K562 (cell line): Measurements from ENCODE around the gene JAK3. TPM values are rescaled to one million over a fixed set of nuclear protein-coding genes. Genes with fewer than 3 reads are reported as not detected.

Experiments used
- ATAC-seq: fragments of 200-7000 bp; cut with Tn5 transposase; 3 replicates; pipeline ENCODE4 v1.9.1; 2020; ENCODE audit warnings: moderate library complexity
- BruUV-seq: library from RNA; stranded (reverse); fragments of 400-500 nt; replicated peaks from 2 replicates; lab custom pipeline; 2021; lab: Mats Ljungman, UMichigan
- CTCF ChIA-PET: fragments of 300-600 bp; formaldehyde crosslinking; extraction: SDS; loops from one replicate; lab custom pipeline; 2021; ENCODE audit warnings: low intra/inter-chr PET ratio; lab: Yijun Ruan, JAX
- POLR2A ChIA-PET: fragments of 300-600, 350-650 bp; sonication (Branson Sonifier 250); formaldehyde crosslinking; extraction: SDS; loops from one replicate; lab custom pipeline; 2021; ENCODE audit warnings: antibody characterized with exemption, inconsistent platforms; lab: Yijun Ruan, JAX
- DNase-seq, 4 experiments: peaks; one replicate each; pipeline versions ENCODE4 v3.0.0 to v3.0.0-alpha.2; 2011 to 2018; ENCODE audit warnings: low spot score in 3 of 4, mixed read lengths in 3 of 4; ENCODE audit errors: extremely low read depth in 1 of 4
- FAIRE-seq: peaks from 2 replicates; lab custom pipeline; 2011; peaks lifted over from hg19 to GRCh38; lab: Jason Lieb, UNC
- H2AFZ ChIP-seq: 2 replicates; pipeline ENCODE4 v1.6.0; 2011; ENCODE audit warnings: low read depth, low read length, control low read depth, inconsistent platforms
- H3K27ac ChIP-seq: fragments of 200-600 bp; 3 replicates; pipeline ENCODE4 v1.8.0; 2011; ENCODE audit warnings: low read depth, mild to moderate bottlenecking, control low read depth, inconsistent platforms, low read length, moderate library complexity, mixed read lengths; ENCODE audit errors: extremely low read depth
- H3K27me3 ChIP-seq, 2 experiments: fragments of 300-600 bp in 1 of 2; 2 replicates in 1 of 2; 3 replicates in 1 of 2; pipeline versions ENCODE4 v1.6.0 to v1.8.0; 2011; ENCODE audit warnings: inconsistent platforms in 2 of 2, low read length in 2 of 2, mild to moderate bottlenecking in 1 of 2, mixed read lengths in 1 of 2, moderate library complexity in 1 of 2; ENCODE audit not compliant: control insufficient read depth in 2 of 2, insufficient read depth in 2 of 2
- H3K36me3 ChIP-seq: fragments of 300-600 bp; 3 replicates; pipeline ENCODE4 v1.8.0; 2011; ENCODE audit warnings: mild to moderate bottlenecking, low read length, inconsistent platforms; ENCODE audit not compliant: control insufficient read depth, insufficient read depth
- H3K4me1 ChIP-seq, 2 experiments: fragments of 200-600 bp in 1 of 2; replicated peaks in 1 of 2; 2 replicates in 1 of 2; 3 replicates in 1 of 2; pipeline versions ENCODE4 v1.5.1 to v1.8.0; 2011; ENCODE audit warnings: inconsistent platforms in 2 of 2, low read length in 2 of 2, mild to moderate bottlenecking in 1 of 2, mixed read lengths in 1 of 2, moderate library complexity in 1 of 2; ENCODE audit not compliant: control insufficient read depth in 2 of 2, insufficient read depth in 2 of 2
- H3K4me2 ChIP-seq: 2 replicates; pipeline ENCODE4 v1.6.1; 2011; ENCODE audit warnings: low read length, control low read depth, inconsistent platforms, mixed read lengths; ENCODE audit not compliant: insufficient read depth
- H3K4me3 ChIP-seq: fragments of 200-600 bp; sonication (generic), shearing (Covaris generic); 2 replicates; pipeline ENCODE4 v1.5.1; 2016; ENCODE audit warnings: control low read depth, inconsistent platforms
- H3K79me2 ChIP-seq: fragments of 200-600 bp; 3 replicates; pipeline ENCODE4 v1.8.0; 2011; ENCODE audit warnings: low read length, inconsistent platforms; ENCODE audit not compliant: control insufficient read depth, insufficient read depth
- H3K9ac ChIP-seq, 2 experiments: 2 replicates each; pipeline versions ENCODE4 v1.6.0 to v1.6.1; 2011; ENCODE audit warnings: low read depth in 2 of 2, low read length in 2 of 2, control low read depth in 1 of 2, inconsistent platforms in 1 of 2, mild to moderate bottlenecking in 1 of 2, mixed read lengths in 1 of 2; ENCODE audit not compliant: insufficient read depth in 1 of 2
- H3K9me1 ChIP-seq: one replicate; pipeline ENCODE4 v1.6.0; 2011; ENCODE audit warnings: inconsistent platforms, mild to moderate bottlenecking, low read length, moderate library complexity; ENCODE audit not compliant: control insufficient read depth, insufficient read depth
- H3K9me3 ChIP-seq: replicated peaks from 2 replicates; pipeline ENCODE4 v1.5.1; 2011; ENCODE audit warnings: low read depth, low read length, inconsistent platforms; ENCODE audit not compliant: control insufficient read depth, insufficient read depth
- H4K20me1 ChIP-seq: replicated peaks from 2 replicates; pipeline ENCODE4 v1.6.1; 2011; ENCODE audit warnings: low read length, inconsistent platforms, mixed read lengths; ENCODE audit not compliant: control insufficient read depth, insufficient read depth
- ETS1 ChIP-seq: conservative IDR thresholded peaks from 2 replicates; pipeline ENCODE4 v1.6.1; 2011; ENCODE audit warnings: low read depth, mild to moderate bottlenecking, low read length; ENCODE audit not compliant: control insufficient read depth
- ETS2 ChIP-seq: IDR thresholded peaks from 2 replicates; pipeline ENCODE4 v1.6.1; 2016; ENCODE audit warnings: borderline replicate concordance, missing genetic modification characterization, mild to moderate bottlenecking, moderate library complexity, missing compliant biosample characterization; ENCODE audit not compliant: poor library complexity, severe bottlenecking
- HNRNPLL ChIP-seq: fragments of 200-400 bp; formaldehyde crosslinking; IDR thresholded peaks from 2 replicates; pipeline ENCODE4 v1.6.1; 2017; ENCODE audit warnings: low read length, low read depth, mild to moderate bottlenecking; ENCODE audit not compliant: poor library complexity, severe bottlenecking
- HNRNPUL1 ChIP-seq: fragments of 200-400 bp; formaldehyde crosslinking; IDR thresholded peaks from 2 replicates; pipeline ENCODE4 v1.6.1; 2017; ENCODE audit warnings: low read length
- IRF1 ChIP-seq: sonication (generic); formaldehyde crosslinking; IDR thresholded peaks from 2 replicates; pipeline ENCODE4 v1.8.0; 2022; ENCODE audit warnings: missing genetic modification reagents, mild to moderate bottlenecking, borderline replicate concordance
- KDM1A ChIP-seq, 2 experiments: fragments of 450-650 bp; IDR thresholded peaks; 2 replicates each; pipeline ENCODE4 v1.6.1; 2016; ENCODE audit warnings: mild to moderate bottlenecking in 2 of 2
- RBM34 ChIP-seq: fragments of 200-400 bp; formaldehyde crosslinking; IDR thresholded peaks from 2 replicates; pipeline ENCODE4 v1.6.1; 2018; ENCODE audit warnings: low read length, borderline replicate concordance; ENCODE audit not compliant: insufficient read depth
- SETDB1 ChIP-seq: IDR thresholded peaks from one replicate; pipeline ENCODE4 v1.6.1; 2012; ENCODE audit warnings: low read length, control low read depth, inconsistent platforms
- U2AF1 ChIP-seq: fragments of 200-400 bp; formaldehyde crosslinking; optimal IDR thresholded peaks from 2 replicates; pipeline ENCODE3; 2017; ENCODE audit warnings: mild to moderate bottlenecking, low read depth, low read length, moderate library complexity
- ZBTB33 ChIP-seq: sonication (generic); formaldehyde crosslinking; IDR thresholded peaks from 2 replicates; pipeline ENCODE4 v1.8.1; 2023; ENCODE audit warnings: mild to moderate bottlenecking, missing genetic modification reagents
- ZBTB43 ChIP-seq: sonication (generic); formaldehyde crosslinking; IDR thresholded peaks from 2 replicates; pipeline ENCODE4 v1.8.0; 2023; ENCODE audit warnings: mild to moderate bottlenecking, missing genetic modification reagents
- ZNF121 ChIP-seq: sonication (generic); formaldehyde crosslinking; conservative IDR thresholded peaks from 2 replicates; pipeline ENCODE4 v1.8.0; 2022; ENCODE audit warnings: missing genetic modification reagents
- ZNF174 ChIP-seq: fragments of 250-450 bp; sonication (Bioruptor Pico); IDR thresholded peaks from 2 replicates; pipeline ENCODE4 v1.4.0; 2020; ENCODE audit warnings: mild to moderate bottlenecking
- ZNF76 ChIP-seq: fragments of 250-450 bp; sonication (Bioruptor Pico); IDR thresholded peaks from 2 replicates; pipeline ENCODE4 v1.4.0; 2020; ENCODE audit warnings: mild to moderate bottlenecking, moderate library complexity, borderline replicate concordance
- WGBS: fragments of 100-300 bp; shearing (Covaris generic); methylation state at CpG from one replicate; pipeline ENCODE4 v1.1.6; 2016; ENCODE audit warnings: low coverage, mixed read lengths; ENCODE audit not compliant: insufficient coverage; ENCODE audit errors: missing lambda C conversion rate; 5-methylcytosine and 5-hydroxymethylcytosine counted together
- in situ Hi-C: fragments of 300-500 bp; cut with MboI; formaldehyde crosslinking; loops from 4 replicates; pipeline ENCODE4 v1.15.0; 2018; ENCODE audit warnings: inconsistent platforms, mixed read lengths
- intact Hi-C: fragments of 100-400 bp; cut with micrococcal nuclease; formaldehyde crosslinking; loops from 2 replicates; pipeline ENCODE4 v1.14.2; 2022
- polyA plus RNA-seq, 8 experiments: library from polyadenylated mRNA; depleted of rRNA in 4 of 8; stranded (reverse) in 5 of 8; unstranded in 3 of 8; fragments of >200 nt; fragmentation: Nextera tagmentation in 2 of 8; fragmentation: Illumina TruSeq in 1 of 8; extraction: Ambion mirVana in 2 of 8; extraction: Trizol in 1 of 8; gene quantifications; 2 replicates each; pipeline versions ENCODE4 v1.2.1 to v1.2.3, GENCODE V29; 2011 to 2014; ENCODE audit warnings: inconsistent platforms in 1 of 8, missing spikeins in 1 of 8
- total RNA-seq, 7 experiments: library from RNA; depleted of rRNA in 6 of 7; stranded (reverse); fragments of >200 nt in 6 of 7; fragmentation: Illumina TruSeq in 2 of 7; extraction: Trizol in 2 of 7; gene quantifications; 2 replicates each; pipeline versions ENCODE4 v1.2.1 to v1.2.3, GENCODE V29; 2011 to 2021; ENCODE audit warnings: low replicate concordance in 1 of 7

JAK3 gene
- total and polyA plus RNA-seq, 9 of the 15 experiments (the other 6 are each of a cell fraction or from before 2014, with no cell fraction given) = 0.01 to 0.18 (median 0.07) TPM; not detected in 1

- no peak for TF ChIP-seq KDM1A (IDR thresholded peaks at IDR 0.05)
- TF ChIP-seq U2AF1 = no peak
- no peak for TF ChIP-seq ZBTB33 (CRISPR knock-in tag)
- TF ChIP-seq ETS2 (tag) = no peak
Observed at GRCh38 chr19:17866964-17867486, 19.2 kb upstream of the JAK3 start (continued).

GRCh38 chr19:17866312-17866963 is 18.7 kb upstream of the JAK3 start:
- intact Hi-C loops = loop anchor here (10.0 kb wide), 1 partner anchor 188 kb away; no protein-coding TSS in a partner anchor
- H3K4me1 ChIP-seq = peaks cover 17 to 53% of the 10 kb centered on the region in 2 experiments; a peak in 4 of 5 replicates
- no peak overlapping the region for H3K4me3 ChIP-seq
- FAIRE-seq = no peak
- H3K9me1 ChIP-seq = peaks cover 3% of the 10 kb centered on the region
- ATAC-seq = no peak
- no peaks in the 10 kb centered on the region for H3K9me3 ChIP-seq
- H3K27ac ChIP-seq = no peak overlapping the region
- DNase-seq = no peak
- in situ Hi-C loops = loop anchor here (5.0 kb wide), 1 partner anchor 61 kb away; no protein-coding TSS in a partner anchor
- BruUV-seq = no TSS peak
- H2AFZ ChIP-seq = 0 out of 2 replicates have a peak overlapping the region, but pooled peaks have one; percentile 1
- POLR2A ChIA-PET = interaction anchor here (0.7 to 4.2 kb wide), 7 partner anchors 14 to 436 kb away, joined by 3 to 42 read pairs (median 4); partner anchors contain the start of gene CCDC124
- no peak overlapping the region for H3K4me2 ChIP-seq
- peak overlapping the region in 1 of 2 experiments; percentile 84; a peak in 1 of 4 replicates for H3K9ac ChIP-seq
- H3K79me2 ChIP-seq = peaks cover 21% of the 10 kb centered on the region
- H3K36me3 ChIP-seq = peaks cover 33% of the 10 kb centered on the region
- WGBS = 57% methylated on average over 8 of the region's 8 CpGs
- CTCF ChIA-PET = no interaction called here
- H4K20me1 ChIP-seq = peaks cover 41% of the 10 kb centered on the region
- H3K27me3 ChIP-seq = no peaks in the 10 kb centered on the region
- no peak for TF ChIP-seq SETDB1
- TF ChIP-seq ZNF121 (CRISPR knock-in tag) = 0 out of 2 replicates have a peak, but pooled peaks have one; percentile 6
- no peak for TF ChIP-seq IRF1 (CRISPR knock-in tag)
- TF ChIP-seq ZNF174 = no peak
- TF ChIP-seq ETS1 = 0 out of 2 replicates have a peak, but pooled peaks have one; percentile 4
- TF ChIP-seq HNRNPLL = peak; percentile 77
- TF ChIP-seq RBM34 = no peak
- TF ChIP-seq ZBTB43 (CRISPR knock-in tag) = no peak
- no peak for TF ChIP-seq HNRNPUL1
- TF ChIP-seq ZNF76 (CRISPR knock-in tag) = no peak
